Esophagus squamous epithelium (tissue), 5 donors: ENCODE data around the gene MMP25. TPM values are rescaled to one million over a fixed set of nuclear protein-coding genes. Genes with fewer than 3 reads are reported as not detected.

Source experiments
- DNase-seq: peaks from one replicate; lab custom pipeline; 2025; lab: John Stamatoyannopoulos, UW
- H3K27ac ChIP-seq, 4 donors: fragments of 200-600 bp; sonication (generic); one replicate each; pipeline ENCODE4 v1.5.1; 2016 to 2019; ENCODE audit warnings: mild to moderate bottlenecking in 1 of 4
- H3K27me3 ChIP-seq, 4 donors: fragments of 200-600 bp; sonication (generic); 1 replicate in 3 of 4; 2 replicates in 1 of 4; pipeline versions ENCODE4 v1.5.1 to v1.6.0; 2017 to 2021; ENCODE audit warnings: antibody characterized with exemption in 1 of 4
- H3K36me3 ChIP-seq, 3 donors: fragments of 200-600 bp; sonication (generic); one replicate each; pipeline ENCODE4 v1.5.1; 2016 to 2019
- H3K4me1 ChIP-seq, 3 donors: fragments of 200-600 bp; sonication (generic); one replicate each; pipeline ENCODE4 v1.5.1; 2017 to 2019
- H3K4me3 ChIP-seq, 4 donors: fragments of 200-600 bp; sonication (generic); 1 replicate in 3 of 4; 2 replicates in 1 of 4; pipeline ENCODE4 v1.5.1; 2016 to 2019; ENCODE audit warnings: mild to moderate bottlenecking in 2 of 4, moderate library complexity in 1 of 4
- H3K9me3 ChIP-seq, 3 donors: fragments of 200-600 bp; sonication (generic); one replicate each; pipeline ENCODE4 v1.5.1; 2016 to 2019
- CTCF ChIP-seq, 6 experiments: fragments of 450-650 bp in 4 of 6; fragments of 200-600 bp in 2 of 6; sonication (generic) in 2 of 6; IDR thresholded peaks; one replicate each; pipeline ENCODE4 v1.5.1; 2016 to 2019; ENCODE audit warnings: antibody characterized with exemption in 6 of 6, mild to moderate bottlenecking in 4 of 6, moderate library complexity in 4 of 6
- POLR2A ChIP-seq, 4 donors: fragments of 450-650 bp; IDR thresholded peaks; one replicate each; pipeline ENCODE4 v1.6.1; 2017; ENCODE audit warnings: antibody characterized with exemption in 4 of 4, mild to moderate bottlenecking in 4 of 4, moderate library complexity in 3 of 4
- WGBS, 2 donors: methylation state at CpG; one replicate each; pipeline ENCODE4 v1.1.5; 2018; 5-methylcytosine and 5-hydroxymethylcytosine counted together
- intact Hi-C: fragments of 100-400 bp; cut with DNase I; formaldehyde crosslinking; loops from one replicate; pipeline ENCODE4 v1.15.0; 2022
- total RNA-seq, 4 donors: library from RNA; depleted of rRNA; stranded (reverse); fragments of >200 nt; gene quantifications; one replicate each; pipeline ENCODE4 v1.1.0, GENCODE V29; 2016
- donor health status: DM: yes; HTN: yes; CAD: no.

Gene MMP25
- total RNA-seq, 4 donors from 2014 or later, result 0.19 to 1.4 (median 0.61) TPM

GRCh38 chr16:3015865-3016521 lies 30.4 kb upstream of the MMP25 start:
- intact Hi-C loops, result no loop called here
- H3K4me1 ChIP-seq, result peaks cover 9 to 44% (median 9%) of the 10 kb centered on the region in 3 donors
- no peaks in the 10 kb centered on the region for H3K9me3 ChIP-seq
- peaks cover 0 to 80% (median 24%) of the 10 kb centered on the region in 4 donors for H3K27me3 ChIP-seq
- no peak for DNase-seq
- H3K36me3 ChIP-seq, result no peaks in the 10 kb centered on the region
- WGBS, 2 donors, result 79 to 87% methylated on average over 7 to 10 of the region's 13 CpGs
- no peak overlapping the region for H3K4me3 ChIP-seq
- H3K27ac ChIP-seq, result no peak overlapping the region
- TF ChIP-seq POLR2A (IDR thresholded peaks at IDR 0.05) (no peak), CTCF (IDR thresholded peaks at IDR 0.05) (no peak)

DNA sequence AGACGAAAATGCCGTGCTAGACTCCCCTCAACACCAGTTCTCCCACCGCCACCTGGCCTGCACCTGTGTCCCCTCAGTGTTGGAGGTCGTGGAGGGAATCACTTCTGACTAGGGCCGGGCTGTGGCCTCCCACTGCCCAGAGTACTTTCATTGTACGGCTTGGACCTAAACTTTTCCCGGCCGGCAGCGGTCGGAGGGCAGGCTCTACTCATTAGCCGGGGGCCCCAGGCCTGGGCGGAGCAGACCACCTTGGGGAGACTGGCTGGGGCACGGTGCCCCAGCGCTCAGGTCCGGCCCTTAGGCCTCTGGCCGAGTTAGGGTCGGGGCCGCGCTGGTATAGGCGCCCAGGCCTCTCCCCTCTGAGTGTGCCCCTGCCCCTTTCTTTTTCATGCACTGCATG lies 29.0 kb upstream of the MMP25 start:
- TF ChIP-seq POLR2A (IDR thresholded peaks at IDR 0.05) (no peak), CTCF (IDR thresholded peaks at IDR 0.05) (no peak)
- H3K27ac ChIP-seq, result no peak overlapping the region
- peaks cover 22 to 55% (median 23%) of the 10 kb centered on the region in 3 donors for H3K4me1 ChIP-seq
- no peaks in the 10 kb centered on the region for H3K9me3 ChIP-seq
- DNase-seq, result no peak
- 44 to 71% methylated on average over 2 to 12 of the region's 20 CpGs for WGBS, 2 donors
- no peak overlapping the region for H3K4me3 ChIP-seq
- H3K27me3 ChIP-seq, result peaks cover 0 to 67% (median 15%) of the 10 kb centered on the region in 4 donors
- intact Hi-C loops, result no loop called here
- H3K36me3 ChIP-seq, result no peaks in the 10 kb centered on the region

DNA sequence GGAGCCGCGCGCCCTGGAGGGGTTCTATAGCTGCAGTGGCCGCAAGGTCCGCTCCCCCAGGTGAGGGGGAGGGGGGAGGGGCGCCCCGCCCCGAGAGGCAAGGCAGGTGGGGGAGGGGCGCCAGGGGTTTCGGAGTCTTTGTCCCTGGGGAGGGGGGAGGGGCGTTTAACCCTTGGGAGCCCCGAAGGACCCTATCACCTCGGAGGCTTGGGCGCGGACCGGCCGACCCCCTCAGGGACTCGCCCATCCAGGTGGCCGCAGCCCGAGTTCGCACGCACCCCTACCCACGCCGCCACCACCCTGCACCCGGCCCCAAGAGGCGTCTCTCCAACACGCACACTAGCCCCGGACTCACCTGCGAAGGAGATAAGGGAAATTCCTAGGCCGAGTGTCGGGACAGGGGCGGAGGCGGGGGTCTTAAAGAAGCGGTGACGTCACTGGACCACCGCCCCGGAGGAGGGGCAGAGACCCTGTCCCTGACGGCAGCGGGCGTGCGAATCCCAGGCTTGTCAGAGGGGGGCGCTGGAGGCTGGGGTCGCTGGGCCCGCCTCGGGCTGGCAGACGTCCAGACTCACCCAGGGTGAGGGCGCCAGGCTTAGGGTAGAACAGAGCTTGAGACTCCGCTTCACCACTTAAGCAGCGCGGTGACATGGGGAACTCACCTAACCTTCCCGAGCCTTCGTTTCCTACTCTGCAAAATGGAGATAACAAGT lies 28.4 kb upstream of the MMP25 start, which contains the start of gene CLDN6:
CLDN6 (minus strand) TSS at position 390 of the 713 bp plus-strand sequence. CDS start 2,162 bp downstream, outside the sequence.
- H3K36me3 ChIP-seq, result no peaks in the 10 kb centered on the region
- peaks cover 29 to 55% (median 29%) of the 10 kb centered on the region in 3 donors for H3K4me1 ChIP-seq
- no peak within 1 kb of the TSS for H3K4me3 ChIP-seq
- DNase-seq, result no peak
- H3K27me3 ChIP-seq, result peaks cover 0 to 61% (median 10%) of the 10 kb centered on the region in 4 donors
- no peak within 1 kb of the TSS for H3K27ac ChIP-seq
- no peaks in the 10 kb centered on the region for H3K9me3 ChIP-seq
- TF ChIP-seq POLR2A (IDR thresholded peaks at IDR 0.05) (no peak), CTCF (IDR thresholded peaks at IDR 0.05) (peak in 2 of 6 experiments; percentile 3 to 12)
- 10% methylated on average over 25 of the region's 52 CpGs; no CpG with 5 or more reads in 1 of the 2 donors for WGBS, 2 donors
- intact Hi-C loops, result no loop called here

GRCh38 chr16:3019594-3020246 lies 26.6 kb upstream of the MMP25 start:
- Histone ChIP-seq H3K27me3 (peaks cover 0 to 43% (median 4%) of the 10 kb centered on the region in 4 donors), H3K27ac (peak overlapping the region; percentile 27 to 96 (median 94)), H3K36me3 (no peaks in the 10 kb centered on the region), H3K9me3 (no peaks in the 10 kb centered on the region), H3K4me1 (peaks cover 40 to 66% (median 42%) of the 10 kb centered on the region in 3 donors), H3K4me3 (peak overlapping the region; percentile 46 to 79 (median 63))
- WGBS, 2 donors, result 26 to 52% methylated on average over 24 to 31 of the region's 40 CpGs
- intact Hi-C loops, result no loop called here
- TF ChIP-seq POLR2A (IDR thresholded peaks at IDR 0.05), result no peak
- no peak for DNase-seq

- Histone ChIP-seq H3K9me3 (no peaks in the 10 kb centered on the region), H3K36me3 (peaks cover 0 to under 1% (median 0%) of the 10 kb centered on the region in 3 donors), H3K4me1 (peaks cover 41 to 71% (median 45%) of the 10 kb centered on the region in 3 donors), H3K27ac (peak within 1 kb of the TSS; percentile 92 to 98 (median 96)), H3K27me3 (peaks cover 0 to 38% (median 4%) of the 10 kb centered on the region in 4 donors), H3K4me3 (peak within 1 kb of the TSS; percentile 46 to 79 (median 63))
- WGBS, 2 donors, result no CpG with 5 or more reads among the region's 49 CpGs
- peak in 3 of 6 experiments; percentile 16 to 22 (median 18) for TF ChIP-seq CTCF (IDR thresholded peaks at IDR 0.05)
- TF ChIP-seq POLR2A (IDR thresholded peaks at IDR 0.05), result peak in 3 of 4 donors; percentile 36 to 91 (median 81)
- no peak for DNase-seq
- intact Hi-C loops, result no loop called here
These were observed 26.1 kb upstream of the MMP25 start, which contains the start of gene TNFRSF12A for GRCh38 chr16:3020247-3020603. TNFRSF12A (plus strand) TSS chr16:3020368; CDS start chr16:3020398, 30 bp downstream.
